ENCODE data around the gene TEDC2. TPM values are rescaled to one million over a fixed set of nuclear protein-coding genes. Genes with fewer than 3 reads are reported as not detected.

Gene TEDC2
- total RNA-seq, 4 donors from 2014 or later, result 0.83 to 0.96 TPM; not detected in 2

- H3K27me3 ChIP-seq, result no peaks in the 10 kb centered on the region
- H3K4me3 ChIP-seq (replicated peaks in 1 of 3), result no peak overlapping the region
- 85 to 88% methylated on average over 8 to 12 of the region's 12 CpGs for WGBS, 2 donors
- H3K36me3 ChIP-seq, result no peaks in the 10 kb centered on the region
- TF ChIP-seq CTCF (IDR thresholded peaks at IDR 0.05), result peak in 1 of 6 experiments; percentile 15
- TF ChIP-seq POLR2A (IDR thresholded peaks at IDR 0.05), result no peak
- H3K4me1 ChIP-seq, result peaks cover 12 to 28% of the 10 kb centered on the region in 2 donors
- intact Hi-C loops (cut with DNase I), result no loop called here
- DNase-seq, result no peak
- H3K27ac ChIP-seq, result no peak overlapping the region
- no peaks in the 10 kb centered on the region for H3K9me3 ChIP-seq
These were observed 5.9 kb downstream of the TEDC2 start for GRCh38 chr16:2465653-2466415.

- H3K27me3 ChIP-seq, result no peaks in the 10 kb centered on the region
- H3K36me3 ChIP-seq, result no peaks in the 10 kb centered on the region
- peak overlapping the region in 1 of 3 donors; percentile 44 for H3K4me3 ChIP-seq (replicated peaks in 1 of 3)
- no peak for DNase-seq
- WGBS, 2 donors, result 80 to 85% methylated on average over 17 to 19 of the region's 29 CpGs
- H3K9me3 ChIP-seq, result no peaks in the 10 kb centered on the region
- no peak for TF ChIP-seq CTCF (IDR thresholded peaks at IDR 0.05)
- H3K4me1 ChIP-seq, result peaks cover 12 to 38% of the 10 kb centered on the region in 2 donors
- H3K27ac ChIP-seq, result no peak overlapping the region
- intact Hi-C loops (cut with DNase I), result no loop called here
These were observed 7.0 kb downstream of the TEDC2 start for GRCh38 chr16:2466667-2467527.

GRCh38 chr16:2467528-2468232 is 7.8 kb downstream of the TEDC2 start:
- Histone ChIP-seq H3K27ac (no peak overlapping the region), H3K4me3 (replicated peaks in 1 of 3) (peak overlapping the region; percentile 11 to 44 (median 19)), H3K27me3 (no peaks in the 10 kb centered on the region), H3K4me1 (peaks cover 12 to 42% of the 10 kb centered on the region in 2 donors), H3K9me3 (no peaks in the 10 kb centered on the region), H3K36me3 (no peaks in the 10 kb centered on the region)
- intact Hi-C loops (cut with DNase I), result no loop called here
- DNase-seq, result peak; percentile 71 to 72
- TF ChIP-seq CTCF (IDR thresholded peaks at IDR 0.05), result peak in 3 of 6 experiments; percentile 3 to 12 (median 6)
- peak in 1 of 2 donors; percentile 33 for TF ChIP-seq POLR2A (IDR thresholded peaks at IDR 0.05)
- WGBS, 2 donors, result 3% methylated on average over 4 to 10 of the region's 80 CpGs

GRCh38 chr16:2468233-2468724 is 8.4 kb downstream of the TEDC2 start:
- no peak for TF ChIP-seq POLR2A (IDR thresholded peaks at IDR 0.05)
- no peak for TF ChIP-seq CTCF (IDR thresholded peaks at IDR 0.05)
- Histone ChIP-seq H3K9me3 (no peaks in the 10 kb centered on the region), H3K27ac (no peak overlapping the region), H3K4me1 (peaks cover 12 to 44% of the 10 kb centered on the region in 2 donors), H3K36me3 (no peaks in the 10 kb centered on the region), H3K27me3 (no peaks in the 10 kb centered on the region), H3K4me3 (replicated peaks in 1 of 3) (peak overlapping the region in 2 of 3 donors; percentile 19 to 44)
- 3 to 4% methylated on average over 12 to 17 of the region's 38 CpGs for WGBS, 2 donors
- DNase-seq, result peak in 1 of 2 donors; percentile 19
- intact Hi-C loops (cut with DNase I), result no loop called here
